Suprapubic skin (tissue), 4 donors: Measurements from ENCODE around the gene ANOS1. TPM values are rescaled to one million over a fixed set of nuclear protein-coding genes. Genes with fewer than 3 reads are reported as not detected.

Experiments
- DNase-seq, 2 donors: peaks; one replicate each; pipeline ENCODE4 v3.0.0-alpha.2; 2019; ENCODE audit warnings: low spot score in 2 of 2
- H3K27ac ChIP-seq: fragments of 200-600 bp; sonication (generic); one replicate; pipeline ENCODE4 v1.5.1; 2019
- H3K27me3 ChIP-seq: fragments of 200-600 bp; sonication (generic); one replicate; pipeline ENCODE4 v1.5.1; 2019
- H3K36me3 ChIP-seq: fragments of 200-600 bp; sonication (generic); one replicate; pipeline ENCODE4 v1.5.1; 2019
- H3K4me1 ChIP-seq: fragments of 200-600 bp; sonication (generic); one replicate; pipeline ENCODE4 v1.5.1; 2019
- H3K4me3 ChIP-seq: fragments of 200-600 bp; sonication (generic); one replicate; pipeline ENCODE4 v1.5.1; 2019; ENCODE audit warnings: mild to moderate bottlenecking
- H3K9me3 ChIP-seq: fragments of 200-600 bp; sonication (generic); one replicate; pipeline ENCODE4 v1.5.1; 2019
- EP300 ChIP-seq: sonication (generic); formaldehyde crosslinking; IDR thresholded peaks from one replicate; pipeline ENCODE4 v1.6.1; 2017; ENCODE audit warnings: antibody characterized with exemption
- POLR2A ChIP-seq, 2 donors: fragments of 450-650 bp; IDR thresholded peaks; one replicate each; pipeline ENCODE4 v1.6.1; 2017; ENCODE audit warnings: antibody characterized with exemption in 2 of 2, mild to moderate bottlenecking in 2 of 2, moderate library complexity in 2 of 2
- POLR2AphosphoS5 ChIP-seq, 3 donors: sonication (generic); formaldehyde crosslinking; IDR thresholded peaks; one replicate each; pipeline ENCODE4 v1.6.1; 2017; ENCODE audit warnings: antibody characterized with exemption in 3 of 3
- WGBS: methylation state at CpG from one replicate; pipeline ENCODE4 v1.1.5; 2018; 5-methylcytosine and 5-hydroxymethylcytosine counted together
- total RNA-seq, 4 donors: library from RNA; depleted of rRNA; stranded (reverse); fragments of >200 nt; gene quantifications; one replicate each; pipeline ENCODE4 v1.1.0, GENCODE V29; 2016
- TF ChIP-seq, protein P1 (sequence below), 2 donors: fragments of 200-600 bp in 1 of 2; fragments of 450-650 bp in 1 of 2; sonication (generic) in 1 of 2; IDR thresholded peaks; one replicate each; pipeline ENCODE4 v1.5.1; 2016 to 2019; ENCODE audit warnings: antibody characterized with exemption in 2 of 2, mild to moderate bottlenecking in 1 of 2, moderate library complexity in 1 of 2

ANOS1 gene
- total RNA-seq, 4 donors from 2014 or later = 3.8 to 9.7 (median 5.7) TPM

- no peaks in the 10 kb centered on the region for H3K9me3 ChIP-seq
- no peak overlapping the region for H3K27ac ChIP-seq
- no peak for DNase-seq
- H3K27me3 ChIP-seq = no peaks in the 10 kb centered on the region
- H3K4me1 ChIP-seq = peaks cover 3% of the 10 kb centered on the region
- no peak for TF ChIP-seq POLR2AphosphoS5 (IDR thresholded peaks at IDR 0.05)
- no peak for TF ChIP-seq EP300
- no peak for TF ChIP-seq POLR2A (IDR thresholded peaks at IDR 0.05)
- TF ChIP-seq, protein P1, sequence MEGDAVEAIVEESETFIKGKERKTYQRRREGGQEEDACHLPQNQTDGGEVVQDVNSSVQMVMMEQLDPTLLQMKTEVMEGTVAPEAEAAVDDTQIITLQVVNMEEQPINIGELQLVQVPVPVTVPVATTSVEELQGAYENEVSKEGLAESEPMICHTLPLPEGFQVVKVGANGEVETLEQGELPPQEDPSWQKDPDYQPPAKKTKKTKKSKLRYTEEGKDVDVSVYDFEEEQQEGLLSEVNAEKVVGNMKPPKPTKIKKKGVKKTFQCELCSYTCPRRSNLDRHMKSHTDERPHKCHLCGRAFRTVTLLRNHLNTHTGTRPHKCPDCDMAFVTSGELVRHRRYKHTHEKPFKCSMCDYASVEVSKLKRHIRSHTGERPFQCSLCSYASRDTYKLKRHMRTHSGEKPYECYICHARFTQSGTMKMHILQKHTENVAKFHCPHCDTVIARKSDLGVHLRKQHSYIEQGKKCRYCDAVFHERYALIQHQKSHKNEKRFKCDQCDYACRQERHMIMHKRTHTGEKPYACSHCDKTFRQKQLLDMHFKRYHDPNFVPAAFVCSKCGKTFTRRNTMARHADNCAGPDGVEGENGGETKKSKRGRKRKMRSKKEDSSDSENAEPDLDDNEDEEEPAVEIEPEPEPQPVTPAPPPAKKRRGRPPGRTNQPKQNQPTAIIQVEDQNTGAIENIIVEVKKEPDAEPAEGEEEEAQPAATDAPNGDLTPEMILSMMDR (IDR thresholded peaks at IDR 0.05) = no peak
- H3K36me3 ChIP-seq = no peaks in the 10 kb centered on the region
- no peak overlapping the region for H3K4me3 ChIP-seq
Measured at GRCh38 chrX:8649969-8650368, 82.0 kb downstream of the ANOS1 start.

DNA sequence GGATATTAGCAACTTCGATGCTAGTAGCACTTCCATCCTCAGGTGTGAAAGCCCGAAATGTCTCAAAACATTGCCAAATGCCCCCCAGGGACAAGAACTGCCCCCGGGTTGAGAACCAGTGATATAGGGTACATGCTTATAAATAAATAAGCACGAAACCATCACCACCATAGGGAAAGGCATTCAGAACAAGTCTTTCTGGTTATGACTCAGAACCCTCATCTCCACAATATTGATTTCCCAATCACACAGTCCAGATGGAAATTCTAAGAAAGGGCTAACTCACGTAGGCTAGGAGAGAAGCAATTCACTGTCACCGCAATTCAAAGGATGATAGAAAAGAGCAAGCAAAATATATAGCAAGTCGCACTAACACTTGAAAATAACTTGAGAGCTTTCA is 84.8 kb downstream of the ANOS1 start:
- no peak overlapping the region for H3K27ac ChIP-seq
- no peak for DNase-seq
- no peak overlapping the region for H3K4me3 ChIP-seq
- no peak for TF ChIP-seq POLR2A (IDR thresholded peaks at IDR 0.05)
- TF ChIP-seq, protein P1 (IDR thresholded peaks at IDR 0.05) = no peak
- no peak for TF ChIP-seq EP300
- no peak for TF ChIP-seq POLR2AphosphoS5 (IDR thresholded peaks at IDR 0.05)
- H3K9me3 ChIP-seq = no peaks in the 10 kb centered on the region
- H3K27me3 ChIP-seq = no peaks in the 10 kb centered on the region
- 71% methylated on average over 7 of the region's 7 CpGs for WGBS
- no peaks in the 10 kb centered on the region for H3K4me1 ChIP-seq
- no peaks in the 10 kb centered on the region for H3K36me3 ChIP-seq

GRCh38 chrX:8639949-8640475 is 91.9 kb downstream of the ANOS1 start:
- H3K27ac ChIP-seq = no peak overlapping the region
- no peaks in the 10 kb centered on the region for H3K9me3 ChIP-seq
- H3K27me3 ChIP-seq = no peaks in the 10 kb centered on the region
- no peaks in the 10 kb centered on the region for H3K4me1 ChIP-seq
- 57% methylated on average over 11 of the region's 11 CpGs for WGBS
- TF ChIP-seq, protein P1 (IDR thresholded peaks at IDR 0.05) = no peak
- TF ChIP-seq EP300 = no peak
- TF ChIP-seq POLR2AphosphoS5 (IDR thresholded peaks at IDR 0.05) = no peak
- no peak for TF ChIP-seq POLR2A (IDR thresholded peaks at IDR 0.05)
- no peak overlapping the region for H3K4me3 ChIP-seq
- no peak for DNase-seq
- no peaks in the 10 kb centered on the region for H3K36me3 ChIP-seq

DNA sequence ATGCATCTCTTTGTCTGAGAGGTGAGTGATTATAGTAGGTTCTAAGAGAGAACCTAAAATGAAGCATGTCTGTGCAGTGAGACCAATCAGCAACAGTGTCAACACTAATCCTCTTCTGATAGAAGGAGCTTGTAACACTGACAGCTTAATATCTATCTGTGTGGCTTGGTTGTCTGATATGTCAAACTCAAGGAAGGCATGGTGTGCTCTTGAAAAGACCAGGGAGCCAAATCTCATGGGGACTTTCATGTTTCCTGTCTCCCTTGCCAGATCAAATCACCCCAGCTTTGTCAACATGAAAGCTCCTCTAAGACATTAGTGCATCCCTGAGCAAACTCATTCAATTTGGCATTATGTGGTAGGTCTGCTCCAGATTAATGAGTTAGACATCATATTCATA is 95.4 kb downstream of the ANOS1 start:
- no peak for DNase-seq
- no peaks in the 10 kb centered on the region for H3K27me3 ChIP-seq
- no peaks in the 10 kb centered on the region for H3K9me3 ChIP-seq
- no peak overlapping the region for H3K27ac ChIP-seq
- H3K4me3 ChIP-seq = no peak overlapping the region
- no peaks in the 10 kb centered on the region for H3K4me1 ChIP-seq
- no peaks in the 10 kb centered on the region for H3K36me3 ChIP-seq
- TF ChIP-seq POLR2A (IDR thresholded peaks at IDR 0.05) = no peak

- H3K27me3 ChIP-seq = no peaks in the 10 kb centered on the region
- H3K27ac ChIP-seq = no peak overlapping the region
- no peaks in the 10 kb centered on the region for H3K9me3 ChIP-seq
- 93% methylated on average over 5 of the region's 5 CpGs for WGBS
- no peaks in the 10 kb centered on the region for H3K36me3 ChIP-seq
- DNase-seq = no peak
- no peaks in the 10 kb centered on the region for H3K4me1 ChIP-seq
- TF ChIP-seq POLR2A (IDR thresholded peaks at IDR 0.05) (no peak), POLR2AphosphoS5 (IDR thresholded peaks at IDR 0.05) (no peak), EP300 (no peak)
- TF ChIP-seq, protein P1 (IDR thresholded peaks at IDR 0.05) = no peak
- no peak overlapping the region for H3K4me3 ChIP-seq
Measured at GRCh38 chrX:8635812-8636211, 96.1 kb downstream of the ANOS1 start.

GRCh38 chrX:8632924-8633323 is 99.0 kb downstream of the ANOS1 start:
- H3K9me3 ChIP-seq = no peaks in the 10 kb centered on the region
- H3K4me3 ChIP-seq = no peak overlapping the region
- no peaks in the 10 kb centered on the region for H3K4me1 ChIP-seq
- H3K27ac ChIP-seq = no peak overlapping the region
- no peaks in the 10 kb centered on the region for H3K27me3 ChIP-seq
- TF ChIP-seq POLR2A (IDR thresholded peaks at IDR 0.05) = no peak
- TF ChIP-seq EP300 = no peak
- TF ChIP-seq POLR2AphosphoS5 (IDR thresholded peaks at IDR 0.05) = no peak
- TF ChIP-seq, protein P1 (IDR thresholded peaks at IDR 0.05) = no peak
- no peak for DNase-seq
- no peaks in the 10 kb centered on the region for H3K36me3 ChIP-seq
- 29% methylated on average over 7 of the region's 7 CpGs for WGBS
